ENCODE results near the gene RGPD3. TPM values are rescaled to one million over a fixed set of nuclear protein-coding genes. Genes with fewer than 3 reads are reported as not detected.
"Not testable (repeated sequence)": the region's sequence is repeated elsewhere in the genome, so short reads cannot be mapped to it uniquely, and the experiment has no call there.

Gene RGPD3
- polyA plus RNA-seq (ENCODE audit: insufficient read length in 10 of 10), result under 1 TPM in 8 of 10 donors, not detected in 2; 0.07 to 0.28 (median 0.17) TPM
- long read RNA-seq, donor 1, result 0 reads
- long read RNA-seq, donor 2, result 0 reads
- long read RNA-seq, donor 3, result 0 reads
- long read RNA-seq, donor 4, result 0 reads
- long read RNA-seq, donor 5, result 0 reads
- long read RNA-seq, donor 6, result 0 reads
- long read RNA-seq, donor 7, result 0 reads
- long read RNA-seq, donor 8, result 0 reads
- long read RNA-seq, donor 9, result 0 reads

- not testable (repeated sequence) for DNase-seq
These were observed at the start of gene RGPD3 for GRCh38 chr2:106468107-106468506. TSS of gene RGPD3 (minus strand) at chr2:106468413. CDS start at chr2:106468288, 125 bp downstream.

GRCh38 chr2:106517329-106517728 is 49.1 kb upstream of the RGPD3 start:
- no peak for DNase-seq

GRCh38 chr2:106516864-106517263 is 48.7 kb upstream of the RGPD3 start:
- DNase-seq, result no peak

GRCh38 chr2:106516436-106516835 is 48.2 kb upstream of the RGPD3 start:
- no peak for DNase-seq

GRCh38 chr2:106514827-106515226 is 46.6 kb upstream of the RGPD3 start:
- not testable (repeated sequence) for DNase-seq

GRCh38 chr2:106513391-106513790 is 45.2 kb upstream of the RGPD3 start:
- DNase-seq, result not testable (repeated sequence)

GRCh38 chr2:106511934-106512333 is 43.7 kb upstream of the RGPD3 start:
- DNase-seq, result not testable (repeated sequence)

GRCh38 chr2:106511476-106511901 is 43.3 kb upstream of the RGPD3 start:
- peak; percentile 67 to 75 (median 72) for DNase-seq

GRCh38 chr2:106510791-106511190 is 42.6 kb upstream of the RGPD3 start:
- DNase-seq, result not testable (repeated sequence)

GRCh38 chr2:106509374-106509770 is 41.2 kb upstream of the RGPD3 start:
- not testable (repeated sequence) for DNase-seq

- not testable (repeated sequence) for DNase-seq
These were observed 40.6 kb upstream of the RGPD3 start for GRCh38 chr2:106508660-106509373.

GRCh38 chr2:106506002-106506687 is 37.9 kb upstream of the RGPD3 start:
- not testable (repeated sequence) for DNase-seq

GRCh38 chr2:106504787-106505186 is 36.6 kb upstream of the RGPD3 start:
- DNase-seq, result not testable (repeated sequence)

GRCh38 chr2:106504192-106504591 is 36.0 kb upstream of the RGPD3 start:
- DNase-seq, result not testable (repeated sequence)

- DNase-seq, result not testable (repeated sequence)
These were observed 34.1 kb upstream of the RGPD3 start for GRCh38 chr2:106502351-106502750.

- DNase-seq, result not testable (repeated sequence)
These were observed 32.1 kb upstream of the RGPD3 start for GRCh38 chr2:106500350-106500749.

GRCh38 chr2:106498549-106498948 is 30.3 kb upstream of the RGPD3 start:
- DNase-seq, result not testable (repeated sequence)

GRCh38 chr2:106492913-106493312 is 24.7 kb upstream of the RGPD3 start:
- peak in 2 of 3 donors; percentile 9 to 48 for DNase-seq

GRCh38 chr2:106492399-106492798 is 24.2 kb upstream of the RGPD3 start:
- DNase-seq, result not testable (repeated sequence)

GRCh38 chr2:106489701-106490100 is 21.5 kb upstream of the RGPD3 start:
- DNase-seq, result not testable (repeated sequence)

- DNase-seq, result not testable (repeated sequence)
These were observed 19.4 kb upstream of the RGPD3 start for GRCh38 chr2:106487386-106488191.

All from muscle of back (tissue), 13 donors.